ENCODE measurements around the gene NRTN.

Gene NRTN

GRCh38 chr19:5831159-5831558 is 26.3 kb downstream of the NRTN start:
- no peak for DNase-seq (ENCODE audit: extremely low spot score)
- CTCF ChIA-PET: interaction anchor here (1.2 to 1.4 kb wide), 3 partner anchors 37 to 191 kb away, joined by 3 to 4 read pairs (median 4); no protein-coding TSS in a partner anchor
- no peak for TF ChIP-seq CTCF (IDR thresholded peaks at IDR 0.05; ENCODE audit: control extremely low read depth, extremely low read depth, low read depth, missing control alignments)
- POLR2A ChIA-PET: no interaction called here

- no peak for DNase-seq (ENCODE audit: extremely low spot score)
- CTCF ChIA-PET: interaction anchor here (1.2 to 1.3 kb wide), 2 partner anchors 59 to 190 kb away, joined by 3 to 4 read pairs; no protein-coding TSS in a partner anchor
- POLR2A ChIA-PET: no interaction called here
- TF ChIP-seq CTCF (IDR thresholded peaks at IDR 0.05; ENCODE audit: control extremely low read depth, extremely low read depth, low read depth, missing control alignments): no peak
These were observed 27.2 kb downstream of the NRTN start for GRCh38 chr19:5832061-5832460.

GRCh38 chr19:5832527-5833216 is 27.8 kb downstream of the NRTN start:
- ChIA-PET CTCF (interaction anchor here (1.3 kb wide), 1 partner anchor 189 kb away, joined by 3 read pairs; no protein-coding TSS in a partner anchor), POLR2A (no interaction called here)
- no peak for TF ChIP-seq CTCF (IDR thresholded peaks at IDR 0.05; ENCODE audit: control extremely low read depth, extremely low read depth, low read depth, missing control alignments)
- no peak for DNase-seq (ENCODE audit: extremely low spot score)

GRCh38 chr19:5837761-5838352 is 33.0 kb downstream of the NRTN start:
- CTCF ChIA-PET: interaction anchor here (0.9 to 1.0 kb wide), 2 partner anchors 9 to 33 kb away, joined by 3 to 4 read pairs; no protein-coding TSS in a partner anchor
- DNase-seq (ENCODE audit: extremely low spot score): no peak
- POLR2A ChIA-PET: no interaction called here
- no peak for TF ChIP-seq CTCF (IDR thresholded peaks at IDR 0.05; ENCODE audit: control extremely low read depth, extremely low read depth, low read depth, missing control alignments)

GRCh38 chr19:5838353-5839064 is 33.6 kb downstream of the NRTN start:
- ChIA-PET CTCF (interaction anchor here (0.9 to 1.0 kb wide), 2 partner anchors 10 to 34 kb away, joined by 3 to 4 read pairs; no protein-coding TSS in a partner anchor), POLR2A (no interaction called here)
- no peak for TF ChIP-seq CTCF (IDR thresholded peaks at IDR 0.05; ENCODE audit: control extremely low read depth, extremely low read depth, low read depth, missing control alignments)
- DNase-seq (ENCODE audit: extremely low spot score): no peak

Data from GM10248 (cell line).